Nephron progenitor cell (in vitro differentiated cells): ENCODE data around the gene WDR54.

Experiments used
- DNase-seq: peaks from one replicate; pipeline ENCODE4 v3.0.0; 2021
- H3K27ac Mint-ChIP-seq: 2 replicates; pipeline ENCODE4 v1.8.0; 2021; ENCODE audit warnings: mild to moderate bottlenecking, moderate library complexity, mixed read lengths
- H3K27me3 Mint-ChIP-seq: 2 replicates; pipeline ENCODE4 v1.8.0; 2021; ENCODE audit warnings: mild to moderate bottlenecking, low read depth, mixed read lengths; ENCODE audit not compliant: poor library complexity
- H3K36me3 Mint-ChIP-seq: 2 replicates; pipeline ENCODE4 v1.8.0; 2021; ENCODE audit warnings: low read depth, mixed read lengths
- H3K4me1 Mint-ChIP-seq: 2 replicates; pipeline ENCODE4 v1.8.0; 2021; ENCODE audit warnings: mixed read lengths
- H3K4me3 Mint-ChIP-seq: 2 replicates; pipeline ENCODE4 v1.8.0; 2021; ENCODE audit warnings: mild to moderate bottlenecking, moderate library complexity, mixed read lengths
- H3K9me3 Mint-ChIP-seq: 2 replicates; pipeline ENCODE4 v1.8.0; 2021; ENCODE audit warnings: mild to moderate bottlenecking, moderate library complexity, mixed read lengths
- TF ChIP-seq, protein P1 (sequence below): fragments of 200-600 bp; sonication (generic); IDR thresholded peaks from 2 replicates; pipeline ENCODE4 v1.5.0; 2021; ENCODE audit warnings: antibody characterized with exemption

WDR54 gene

DNA sequence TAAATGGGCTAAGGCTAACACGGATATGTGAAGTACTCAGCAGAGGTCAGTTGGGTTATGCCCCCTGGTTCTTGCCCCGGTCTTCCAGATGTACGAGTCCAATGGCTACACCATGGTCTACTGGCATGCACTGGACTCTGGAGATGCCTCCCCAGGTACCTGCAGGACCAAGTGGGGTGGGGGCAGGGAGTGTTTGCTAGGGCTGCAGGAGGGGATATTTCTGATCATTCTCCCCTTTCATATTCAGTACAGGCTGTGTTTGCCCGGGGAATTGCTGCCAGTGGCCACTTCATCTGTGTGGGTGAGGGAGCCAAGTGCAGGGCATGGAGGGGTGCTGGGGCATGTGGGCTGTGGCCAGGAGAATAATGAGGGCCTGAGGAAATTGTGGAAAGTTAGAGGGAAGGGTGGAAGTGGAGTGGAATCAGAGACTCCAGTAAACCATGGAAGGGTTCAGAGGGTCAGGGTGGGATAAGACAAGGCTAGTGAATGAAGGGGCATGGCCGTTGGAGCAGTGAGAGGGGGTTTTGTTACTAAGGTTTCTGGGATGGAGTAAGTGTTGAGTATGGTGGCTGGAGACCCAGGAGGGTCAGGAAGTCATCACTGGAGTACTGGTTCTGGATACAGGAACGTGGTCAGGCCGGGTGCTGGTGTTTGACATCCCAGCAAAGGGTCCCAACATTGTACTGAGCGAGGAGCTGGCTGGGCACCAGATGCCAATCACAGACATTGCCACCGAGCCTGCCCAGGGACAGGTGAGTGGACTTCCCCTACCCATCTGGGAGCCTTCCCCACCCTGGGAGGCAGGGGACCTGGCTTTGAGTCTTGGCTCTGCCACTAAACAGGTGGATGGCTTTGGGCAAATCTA is 1.9 kb downstream of the WDR54 start:
- H3K4me3 Mint-ChIP-seq = peak overlapping the region; percentile 95
- H3K36me3 Mint-ChIP-seq = peaks cover 24% of the 10 kb centered on the region
- H3K9me3 Mint-ChIP-seq = no peaks in the 10 kb centered on the region
- TF ChIP-seq, protein P1, sequence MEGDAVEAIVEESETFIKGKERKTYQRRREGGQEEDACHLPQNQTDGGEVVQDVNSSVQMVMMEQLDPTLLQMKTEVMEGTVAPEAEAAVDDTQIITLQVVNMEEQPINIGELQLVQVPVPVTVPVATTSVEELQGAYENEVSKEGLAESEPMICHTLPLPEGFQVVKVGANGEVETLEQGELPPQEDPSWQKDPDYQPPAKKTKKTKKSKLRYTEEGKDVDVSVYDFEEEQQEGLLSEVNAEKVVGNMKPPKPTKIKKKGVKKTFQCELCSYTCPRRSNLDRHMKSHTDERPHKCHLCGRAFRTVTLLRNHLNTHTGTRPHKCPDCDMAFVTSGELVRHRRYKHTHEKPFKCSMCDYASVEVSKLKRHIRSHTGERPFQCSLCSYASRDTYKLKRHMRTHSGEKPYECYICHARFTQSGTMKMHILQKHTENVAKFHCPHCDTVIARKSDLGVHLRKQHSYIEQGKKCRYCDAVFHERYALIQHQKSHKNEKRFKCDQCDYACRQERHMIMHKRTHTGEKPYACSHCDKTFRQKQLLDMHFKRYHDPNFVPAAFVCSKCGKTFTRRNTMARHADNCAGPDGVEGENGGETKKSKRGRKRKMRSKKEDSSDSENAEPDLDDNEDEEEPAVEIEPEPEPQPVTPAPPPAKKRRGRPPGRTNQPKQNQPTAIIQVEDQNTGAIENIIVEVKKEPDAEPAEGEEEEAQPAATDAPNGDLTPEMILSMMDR = no peak
- no peak for DNase-seq
- H3K27ac Mint-ChIP-seq = peak overlapping the region; percentile 92
- peaks cover 45% of the 10 kb centered on the region for H3K4me1 Mint-ChIP-seq
- H3K27me3 Mint-ChIP-seq = peaks cover 23% of the 10 kb centered on the region

DNA sequence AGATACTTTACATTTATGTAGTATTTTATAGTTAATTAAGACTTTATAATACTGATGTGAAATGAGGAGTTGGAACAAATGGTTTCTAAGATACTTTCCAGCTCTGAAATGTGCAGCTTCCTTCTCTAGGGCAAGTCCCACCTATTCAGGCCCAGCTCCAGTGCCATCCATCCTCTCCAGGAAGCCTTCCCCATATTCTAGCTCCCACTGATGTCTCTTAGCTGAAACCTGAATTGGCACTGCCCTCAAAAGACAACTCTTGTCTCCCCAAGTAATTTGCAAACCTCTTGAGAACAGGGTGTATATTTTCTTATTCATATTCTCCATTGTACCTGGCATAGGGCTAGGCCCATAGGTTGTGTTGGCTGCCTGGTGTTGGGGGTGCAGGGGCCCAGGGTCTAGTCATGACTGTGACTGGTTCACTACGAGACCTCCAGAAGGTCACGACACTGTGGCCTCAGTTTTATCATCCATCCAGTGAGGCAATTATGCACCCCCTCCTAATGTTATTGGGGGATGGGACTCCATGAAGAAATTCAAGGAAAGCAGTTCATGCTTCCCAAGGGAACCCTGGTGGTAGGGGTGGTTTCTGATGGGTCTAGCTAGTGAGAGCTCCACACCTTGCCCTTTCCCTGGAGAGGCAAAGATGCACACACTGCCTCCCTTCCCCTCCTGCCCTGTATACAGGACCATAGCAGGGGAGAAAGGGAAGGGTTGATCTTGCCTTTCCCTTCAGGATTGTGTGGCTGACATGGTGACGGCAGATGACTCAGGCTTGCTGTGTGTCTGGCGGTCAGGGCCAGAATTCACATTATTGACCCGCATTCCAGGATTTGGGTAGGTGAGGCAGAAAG is 2.8 kb downstream of the WDR54 start:
- no peaks in the 10 kb centered on the region for H3K9me3 Mint-ChIP-seq
- peak overlapping the region; percentile 22 for H3K4me3 Mint-ChIP-seq
- H3K4me1 Mint-ChIP-seq = peaks cover 45% of the 10 kb centered on the region
- peak overlapping the region; percentile 94 for H3K27ac Mint-ChIP-seq
- peaks cover 33% of the 10 kb centered on the region for H3K36me3 Mint-ChIP-seq
- TF ChIP-seq, protein P1 = no peak
- no peak for DNase-seq
- H3K27me3 Mint-ChIP-seq = peaks cover 24% of the 10 kb centered on the region

DNA sequence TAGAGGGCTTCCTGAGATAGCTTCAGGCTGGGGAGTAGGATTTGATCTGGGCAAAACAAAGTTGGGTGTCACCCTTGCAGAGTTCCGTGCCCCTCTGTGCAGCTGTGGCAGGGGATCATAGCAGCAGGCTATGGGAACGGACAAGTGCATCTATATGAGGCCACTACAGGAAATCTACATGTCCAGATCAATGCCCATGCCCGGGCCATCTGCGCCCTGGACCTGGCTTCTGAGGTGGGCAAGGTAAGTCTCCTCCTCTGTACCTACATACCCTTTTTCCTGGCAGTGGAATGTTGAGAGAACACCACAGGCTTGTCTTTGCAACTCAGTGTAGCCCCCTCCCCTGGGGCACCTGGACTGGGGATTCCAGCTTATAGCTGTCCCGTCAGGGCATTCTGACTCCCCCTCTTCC is 3.5 kb downstream of the WDR54 start:
- DNase-seq = no peak
- Mint-ChIP-seq H3K27ac (peak overlapping the region; percentile 96), H3K4me3 (no peak overlapping the region), H3K27me3 (peaks cover 21% of the 10 kb centered on the region), H3K4me1 (peaks cover 49% of the 10 kb centered on the region), H3K9me3 (no peaks in the 10 kb centered on the region), H3K36me3 (peaks cover 39% of the 10 kb centered on the region)
- TF ChIP-seq, protein P1 = no peak

DNA sequence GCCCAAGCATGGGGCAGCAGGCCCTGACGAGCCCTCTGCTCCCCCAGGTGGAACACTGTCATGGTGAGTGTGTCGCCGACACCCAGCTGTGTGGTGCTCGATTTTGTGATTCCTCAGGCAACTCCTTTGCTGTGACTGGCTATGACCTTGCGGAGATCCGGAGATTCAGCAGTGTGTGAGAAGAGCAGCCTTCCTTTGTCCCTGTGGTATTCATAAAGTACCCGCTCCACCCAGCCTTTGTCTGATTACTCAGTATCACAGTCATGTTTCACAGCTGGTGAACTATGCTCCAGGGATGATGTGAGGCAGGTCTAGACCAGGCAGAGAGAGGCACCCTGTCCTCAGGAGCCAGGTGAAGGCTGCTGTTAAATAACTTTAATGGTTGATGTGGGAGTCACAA is 4.0 kb downstream of the WDR54 start:
- H3K27ac Mint-ChIP-seq = peak overlapping the region; percentile 96
- H3K36me3 Mint-ChIP-seq = peaks cover 42% of the 10 kb centered on the region
- DNase-seq = no peak
- H3K4me1 Mint-ChIP-seq = peaks cover 49% of the 10 kb centered on the region
- peaks cover 16% of the 10 kb centered on the region for H3K27me3 Mint-ChIP-seq
- no peaks in the 10 kb centered on the region for H3K9me3 Mint-ChIP-seq
- TF ChIP-seq, protein P1 = no peak
- no peak overlapping the region for H3K4me3 Mint-ChIP-seq

DNA sequence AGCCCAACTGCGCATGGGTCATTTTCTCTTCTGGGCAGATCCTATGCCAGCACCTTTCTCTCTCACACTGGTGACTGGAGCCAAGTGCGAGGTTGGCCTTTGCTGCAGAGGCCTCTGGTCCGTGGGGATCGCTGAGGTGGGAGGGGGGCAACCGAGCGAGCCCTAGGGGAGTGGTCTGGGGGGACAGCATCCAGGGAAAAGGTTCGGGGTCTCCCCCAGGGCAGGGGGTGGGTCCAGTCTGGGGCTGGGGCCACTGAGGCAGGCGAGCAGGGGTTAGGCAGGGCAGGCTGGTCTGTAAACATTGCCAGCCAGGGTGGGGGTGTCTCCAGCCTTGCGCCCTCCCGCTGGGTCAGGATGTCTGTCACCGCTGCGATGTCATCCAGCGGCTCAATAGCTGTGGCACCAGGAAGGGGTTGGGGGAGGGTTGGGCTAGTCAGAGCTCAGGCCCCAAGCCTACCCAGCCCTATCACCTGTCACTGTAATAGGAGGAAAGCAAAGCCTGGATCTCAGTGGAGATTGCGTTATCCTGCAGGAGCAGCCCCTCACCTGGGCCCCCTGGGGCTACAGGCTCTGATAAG is 4.7 kb downstream of the WDR54 start:
- Mint-ChIP-seq H3K9me3 (no peaks in the 10 kb centered on the region), H3K4me1 (peaks cover 50% of the 10 kb centered on the region), H3K27me3 (peaks cover 11% of the 10 kb centered on the region), H3K4me3 (no peak overlapping the region), H3K36me3 (peaks cover 42% of the 10 kb centered on the region), H3K27ac (peak overlapping the region; percentile 96)
- DNase-seq = no peak
- TF ChIP-seq, protein P1 = no peak
